Fibroblast of skin of scalp (primary cell): ENCODE data around the gene ARMH3.
"Not testable (repeated sequence)": the region's sequence is repeated elsewhere in the genome, so short reads cannot be mapped to it uniquely, and the experiment has no call there.

Source experiments
- DNase-seq: peaks from one replicate; pipeline ENCODE4 v3.0.0-alpha.2; 2013

The ARMH3 gene

GRCh38 chr10:101986624-101986971 is 69.4 kb downstream of the ARMH3 start:
- no peak for DNase-seq

- DNase-seq: not testable (repeated sequence)
Observed at GRCh38 chr10:101980677-101981076, 75.3 kb downstream of the ARMH3 start.

- DNase-seq: peak; percentile 47
Observed at GRCh38 chr10:101974091-101974971, 81.6 kb downstream of the ARMH3 start.

GRCh38 chr10:101972761-101973160 is 83.2 kb downstream of the ARMH3 start:
- peak; percentile 7 for DNase-seq

- no peak for DNase-seq
Observed at GRCh38 chr10:101969412-101969922, 86.5 kb downstream of the ARMH3 start.

GRCh38 chr10:101968940-101969321 is 87.0 kb downstream of the ARMH3 start:
- DNase-seq: no peak

GRCh38 chr10:101968286-101968939 is 87.6 kb downstream of the ARMH3 start:
- DNase-seq: no peak

GRCh38 chr10:101967713-101968112 is 88.3 kb downstream of the ARMH3 start:
- DNase-seq: peak; percentile 11

- no peak for DNase-seq
Observed at GRCh38 chr10:101967119-101967518, 88.9 kb downstream of the ARMH3 start.

- DNase-seq: no peak
Observed at GRCh38 chr10:101965075-101965765, 90.8 kb downstream of the ARMH3 start.

GRCh38 chr10:101961591-101962498 is 94.1 kb downstream of the ARMH3 start:
- peak; percentile 68 for DNase-seq

GRCh38 chr10:101960879-101961395 is 95.0 kb downstream of the ARMH3 start:
- DNase-seq: no peak

GRCh38 chr10:101959346-101959916 is 96.5 kb downstream of the ARMH3 start:
- DNase-seq: no peak

GRCh38 chr10:101958691-101959090 is 97.3 kb downstream of the ARMH3 start:
- DNase-seq: no peak

- no peak for DNase-seq
Observed at GRCh38 chr10:101956898-101957297, 99.1 kb downstream of the ARMH3 start.

GRCh38 chr10:101956117-101956516 is 99.9 kb downstream of the ARMH3 start:
- no peak for DNase-seq

- DNase-seq: no peak
Observed at GRCh38 chr10:101952191-101952590, 103.8 kb downstream of the ARMH3 start.

GRCh38 chr10:101950213-101950612 is 105.8 kb downstream of the ARMH3 start:
- no peak for DNase-seq

GRCh38 chr10:101941871-101942270 is 114.1 kb downstream of the ARMH3 start:
- DNase-seq: peak; percentile 57

- peak; percentile 21 for DNase-seq
Observed at GRCh38 chr10:101940916-101941315, 115.1 kb downstream of the ARMH3 start.

- DNase-seq: peak; percentile 13
Observed at GRCh38 chr10:101939729-101940128, 116.2 kb downstream of the ARMH3 start.
